Epidermal melanocyte (primary cell): ENCODE results near the gene VPS72.

ENCODE experiments used
- DNase-seq: peaks from one replicate; pipeline ENCODE4 v3.0.0; 2011; ENCODE audit warnings: low spot score; ENCODE audit not compliant: insufficient read length

VPS72 gene

GRCh38 chr1:151145304-151146071 lies 44.5 kb downstream of the VPS72 start:
- DNase-seq, result no peak

GRCh38 chr1:151144474-151145303 lies 45.3 kb downstream of the VPS72 start:
- no peak for DNase-seq

- no peak for DNase-seq
Measured at GRCh38 chr1:151143986-151144385, 46.0 kb downstream of the VPS72 start.

GRCh38 chr1:151143057-151143435 lies 47.0 kb downstream of the VPS72 start:
- no peak for DNase-seq

- DNase-seq, result no peak
Measured at GRCh38 chr1:151142411-151143056, 47.5 kb downstream of the VPS72 start.

GRCh38 chr1:151137789-151138188 lies 52.2 kb downstream of the VPS72 start:
- DNase-seq, result no peak

- DNase-seq, result no peak
Measured at GRCh38 chr1:151135433-151136385, 54.3 kb downstream of the VPS72 start.

GRCh38 chr1:151134991-151135390 lies 55.0 kb downstream of the VPS72 start:
- DNase-seq, result no peak

GRCh38 chr1:151134396-151134795 lies 55.6 kb downstream of the VPS72 start:
- DNase-seq, result no peak

- no peak for DNase-seq
Measured at GRCh38 chr1:151133018-151133806, 56.8 kb downstream of the VPS72 start.

- DNase-seq, result no peak
Measured at GRCh38 chr1:151132335-151133017, 57.5 kb downstream of the VPS72 start.

GRCh38 chr1:151131701-151132334 lies 58.2 kb downstream of the VPS72 start:
- DNase-seq, result no peak

- DNase-seq, result no peak
Measured at GRCh38 chr1:151130987-151131586, 58.9 kb downstream of the VPS72 start.

- DNase-seq, result no peak
Measured at GRCh38 chr1:151128800-151129199, 61.2 kb downstream of the VPS72 start.
